ENCODE results near the gene ARAP2.

GRCh38 chr4:36283912-36284465 lies 39.7 kb upstream of the ARAP2 start:
- no peak for TF ChIP-seq CTCF (optimal IDR thresholded peaks at IDR 0.05 in 1 of 3, IDR thresholded peaks at IDR 0.05 in 1 of 3, conservative IDR thresholded peaks at IDR 0.05 in 1 of 3; ENCODE audit: extremely low read depth in 1 of 3, insufficient read depth in 2 of 3, low read length in 3 of 3)
- no peak for TF ChIP-seq EZH2 (IDR thresholded peaks at IDR 0.05; ENCODE audit: low read length)

All from keratinocyte (primary cell).